ENCODE results near the gene TAMALIN.
A peak's percentile ranks its signal among the peaks of the same experiment; 100 is the strongest.

The TAMALIN gene

DNA sequence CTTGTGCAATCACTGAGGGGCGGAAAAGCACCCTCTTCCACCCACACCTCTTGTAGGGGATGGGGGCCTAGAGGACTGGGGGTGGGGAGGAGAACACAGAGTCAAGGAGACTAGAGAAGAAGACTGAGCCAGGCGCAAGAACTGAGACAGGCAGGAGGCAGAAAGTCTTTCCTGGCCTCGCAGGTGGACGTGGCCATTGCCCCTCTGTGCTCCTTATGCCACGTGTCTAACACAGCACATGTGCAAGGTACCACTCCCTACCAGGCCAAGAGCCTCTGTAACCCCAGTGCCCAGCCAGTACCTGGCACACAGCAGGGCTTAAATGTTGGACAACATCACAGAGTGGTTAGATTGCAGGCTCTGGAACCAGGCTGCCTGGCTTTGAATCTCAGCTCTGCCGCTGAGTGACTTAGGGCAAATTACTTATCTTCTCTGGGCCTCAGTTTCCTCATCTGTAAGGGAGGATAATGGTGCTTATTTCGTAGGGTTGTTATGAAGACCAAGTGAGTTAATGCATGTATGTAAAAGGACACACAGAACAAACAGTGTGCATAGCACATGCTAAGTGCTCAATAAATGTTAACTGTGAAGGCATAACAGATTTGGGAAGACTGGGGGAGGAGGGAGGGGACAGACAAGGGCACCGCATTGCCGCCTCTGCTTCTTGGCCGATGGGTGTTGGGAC is 1.4 kb upstream of the TAMALIN start:
- H3K4me1 ChIP-seq: peaks cover 0 to 29% (median 10%) of the 10 kb centered on the region in 4 donors
- H3K27ac ChIP-seq: no peak overlapping the region
- no peak overlapping the region for H3K4me3 ChIP-seq
- DNase-seq: no peak
- intact Hi-C loops (cut with DNase I; ENCODE audit: low total_unique reads): no loop called here
- H3K36me3 ChIP-seq: no peaks in the 10 kb centered on the region
- peaks cover 0 to 35% of the 10 kb centered on the region in 2 donors for H3K27me3 ChIP-seq
- no peaks in the 10 kb centered on the region for H3K9me3 ChIP-seq
- TF ChIP-seq, protein P1, sequence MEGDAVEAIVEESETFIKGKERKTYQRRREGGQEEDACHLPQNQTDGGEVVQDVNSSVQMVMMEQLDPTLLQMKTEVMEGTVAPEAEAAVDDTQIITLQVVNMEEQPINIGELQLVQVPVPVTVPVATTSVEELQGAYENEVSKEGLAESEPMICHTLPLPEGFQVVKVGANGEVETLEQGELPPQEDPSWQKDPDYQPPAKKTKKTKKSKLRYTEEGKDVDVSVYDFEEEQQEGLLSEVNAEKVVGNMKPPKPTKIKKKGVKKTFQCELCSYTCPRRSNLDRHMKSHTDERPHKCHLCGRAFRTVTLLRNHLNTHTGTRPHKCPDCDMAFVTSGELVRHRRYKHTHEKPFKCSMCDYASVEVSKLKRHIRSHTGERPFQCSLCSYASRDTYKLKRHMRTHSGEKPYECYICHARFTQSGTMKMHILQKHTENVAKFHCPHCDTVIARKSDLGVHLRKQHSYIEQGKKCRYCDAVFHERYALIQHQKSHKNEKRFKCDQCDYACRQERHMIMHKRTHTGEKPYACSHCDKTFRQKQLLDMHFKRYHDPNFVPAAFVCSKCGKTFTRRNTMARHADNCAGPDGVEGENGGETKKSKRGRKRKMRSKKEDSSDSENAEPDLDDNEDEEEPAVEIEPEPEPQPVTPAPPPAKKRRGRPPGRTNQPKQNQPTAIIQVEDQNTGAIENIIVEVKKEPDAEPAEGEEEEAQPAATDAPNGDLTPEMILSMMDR (IDR thresholded peaks at IDR 0.05): no peak

DNA sequence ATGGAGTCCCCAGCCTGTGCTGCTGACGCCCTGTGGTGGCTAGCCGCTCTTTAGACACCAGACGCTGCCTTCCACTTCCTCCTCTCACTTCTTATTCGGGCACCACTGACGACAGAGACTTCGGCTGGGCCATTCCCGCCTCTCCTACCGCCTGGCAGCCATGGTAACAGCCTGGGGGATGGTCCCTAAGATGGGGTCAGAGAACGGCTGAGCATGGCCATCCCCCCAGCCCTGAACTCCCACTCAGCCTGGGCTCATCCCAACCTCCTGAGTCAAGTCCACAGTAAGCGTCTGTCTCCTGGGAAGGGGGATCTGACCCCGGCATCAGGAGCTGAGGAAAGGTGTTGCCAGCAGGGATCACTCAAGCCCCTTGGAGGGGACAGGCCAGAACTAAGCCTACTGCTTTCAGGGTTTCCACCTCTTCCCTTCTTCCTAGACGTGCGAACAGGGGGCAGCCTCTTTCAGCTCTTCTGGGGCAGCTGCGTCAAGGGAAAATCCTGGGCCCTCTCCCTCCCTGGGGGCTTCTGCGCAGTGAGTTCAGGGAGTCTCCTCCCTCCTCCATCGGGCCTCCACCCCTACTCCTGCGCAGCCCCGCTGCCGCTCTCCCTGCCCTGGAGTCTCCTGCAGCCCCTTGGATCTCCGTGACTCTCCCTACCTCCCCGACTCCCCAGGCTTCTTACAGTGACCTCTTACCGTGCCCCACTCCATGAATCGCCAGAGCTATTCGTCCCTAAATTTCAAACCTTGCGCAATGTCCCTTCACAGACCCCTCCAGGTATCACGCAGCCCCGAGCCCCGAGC is 643 bp upstream of the TAMALIN start:
- TF ChIP-seq, protein P1 (IDR thresholded peaks at IDR 0.05): no peak
- H3K4me3 ChIP-seq: peak overlapping the region; percentile 57
- H3K9me3 ChIP-seq: no peaks in the 10 kb centered on the region
- peaks cover 0 to 34% (median 10%) of the 10 kb centered on the region in 4 donors for H3K4me1 ChIP-seq
- H3K27ac ChIP-seq: no peak overlapping the region
- intact Hi-C loops (cut with DNase I; ENCODE audit: low total_unique reads): no loop called here
- H3K36me3 ChIP-seq: peaks cover 0 to 4% (median 0%) of the 10 kb centered on the region in 3 donors
- DNase-seq: peak; percentile 70 to 85
- H3K27me3 ChIP-seq: peaks cover 0 to 35% of the 10 kb centered on the region in 2 donors

DNA sequence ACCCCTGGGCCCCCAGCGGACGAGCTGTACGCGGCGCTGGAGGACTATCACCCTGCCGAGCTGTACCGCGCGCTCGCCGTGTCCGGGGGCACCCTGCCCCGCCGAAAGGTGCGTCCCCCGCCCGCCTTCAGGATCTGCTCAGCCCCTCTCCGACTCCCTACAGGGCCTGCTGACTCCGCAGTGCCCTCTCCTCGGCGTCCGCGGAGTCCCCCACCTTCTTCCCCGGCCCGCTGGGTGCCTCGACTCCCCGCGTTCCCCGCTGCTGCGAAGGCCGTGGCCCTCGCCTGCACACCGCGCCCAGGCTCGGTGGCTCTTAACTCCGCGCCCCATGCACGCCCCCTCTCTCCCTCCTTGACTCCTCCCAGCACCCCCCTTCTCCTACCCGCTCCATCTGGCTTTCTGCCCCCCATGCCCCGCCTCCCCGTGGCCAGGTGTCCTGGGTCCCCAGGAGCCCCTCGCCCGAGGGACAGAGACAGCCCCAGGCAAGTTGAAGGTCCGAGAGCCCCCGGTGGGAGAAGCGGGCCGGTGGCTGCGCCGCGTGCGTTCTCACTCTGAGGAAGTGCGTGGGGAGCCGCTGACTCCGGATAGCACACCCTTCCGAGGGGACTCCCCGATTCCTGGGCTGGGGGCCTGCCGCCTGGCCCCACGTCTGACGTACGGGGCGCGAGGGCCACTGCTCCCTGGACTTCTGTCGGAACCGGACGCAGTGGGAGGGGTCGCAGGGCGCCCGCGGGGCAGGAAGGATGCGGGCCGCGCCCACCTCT is 594 bp downstream of the TAMALIN start:
- Histone ChIP-seq H3K4me1 (peaks cover 0 to 34% (median 10%) of the 10 kb centered on the region in 4 donors), H3K27me3 (peaks cover 0 to 35% of the 10 kb centered on the region in 2 donors), H3K4me3 (peak overlapping the region; percentile 57), H3K36me3 (peaks cover 0 to 10% (median 8%) of the 10 kb centered on the region in 3 donors), H3K27ac (peak overlapping the region; percentile 60 to 75), H3K9me3 (no peaks in the 10 kb centered on the region)
- intact Hi-C loops (cut with DNase I; ENCODE audit: low total_unique reads): no loop called here
- TF ChIP-seq, protein P1 (IDR thresholded peaks at IDR 0.05): no peak
- DNase-seq: peak in 1 of 2 donors; percentile 50

DNA sequence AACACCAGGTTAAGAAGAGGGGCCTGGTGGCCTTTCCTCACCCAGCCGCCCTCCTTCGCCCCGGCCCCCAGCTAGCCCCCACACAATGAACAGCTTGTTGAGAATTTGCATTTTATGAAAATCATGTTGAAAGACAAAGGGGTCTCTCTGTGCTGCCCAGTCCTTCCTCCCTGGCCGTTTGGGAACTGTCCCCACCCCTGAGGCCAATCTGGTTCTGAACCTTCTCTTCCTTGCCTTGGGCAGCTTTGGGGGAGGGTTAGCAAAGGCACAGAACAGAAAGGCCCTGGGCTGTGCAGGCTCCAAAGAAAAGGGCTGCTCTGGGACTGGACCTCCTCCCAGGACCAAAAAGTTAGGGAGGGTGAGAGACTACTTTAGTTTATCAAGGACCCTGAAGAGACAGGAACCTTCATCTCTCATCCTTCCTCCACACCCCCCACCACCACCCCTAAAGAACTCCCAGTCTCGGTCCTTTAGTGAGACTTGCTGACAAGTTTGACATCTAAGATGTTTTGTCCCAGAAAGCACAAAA is 1.3 kb downstream of the TAMALIN start:
- TF ChIP-seq, protein P1 (IDR thresholded peaks at IDR 0.05): no peak
- H3K9me3 ChIP-seq: no peaks in the 10 kb centered on the region
- peaks cover 0 to 35% of the 10 kb centered on the region in 2 donors for H3K27me3 ChIP-seq
- DNase-seq: no peak
- peak overlapping the region; percentile 57 for H3K4me3 ChIP-seq
- H3K4me1 ChIP-seq: peaks cover 0 to 34% (median 10%) of the 10 kb centered on the region in 4 donors
- H3K36me3 ChIP-seq: peaks cover 0 to 12% (median 10%) of the 10 kb centered on the region in 3 donors
- peak overlapping the region; percentile 60 to 75 for H3K27ac ChIP-seq
- intact Hi-C loops (cut with DNase I; ENCODE audit: low total_unique reads): no loop called here

DNA sequence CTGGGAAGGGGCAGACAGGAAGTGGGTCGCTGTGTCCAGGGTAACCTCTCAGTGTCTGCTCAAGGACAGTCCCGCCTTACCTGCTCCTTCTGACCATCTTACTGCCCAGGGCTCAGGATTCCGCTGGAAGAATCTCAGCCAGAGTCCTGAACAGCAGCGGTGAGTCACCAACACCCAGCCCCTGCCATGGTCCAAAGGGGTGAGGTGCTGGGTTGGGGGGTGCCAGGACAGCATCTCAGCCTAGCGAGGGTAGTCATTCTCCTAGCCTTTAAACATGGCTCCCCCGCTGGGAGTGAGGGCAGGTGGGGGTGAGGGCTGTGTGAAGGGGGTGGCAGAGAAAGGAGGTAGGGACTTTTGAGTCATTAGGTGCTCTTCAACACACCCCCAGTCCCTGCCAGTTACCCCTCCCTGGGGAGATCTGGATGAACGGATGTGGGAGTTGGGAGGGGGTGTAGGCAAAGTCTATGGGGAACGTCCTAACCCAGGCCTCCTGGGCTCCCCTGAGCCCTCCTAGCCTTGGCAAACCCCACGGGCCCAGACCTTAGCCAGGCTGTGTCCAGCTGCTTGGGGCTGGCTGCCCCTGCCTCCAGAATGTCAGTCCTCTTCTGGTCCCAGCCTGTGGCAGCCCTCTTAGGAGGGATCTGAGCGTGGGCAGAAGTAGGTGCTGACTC is 2.5 kb downstream of the TAMALIN start:
- Histone ChIP-seq H3K36me3 (peaks cover 0 to 18% (median 16%) of the 10 kb centered on the region in 3 donors), H3K9me3 (no peaks in the 10 kb centered on the region), H3K27ac (peak overlapping the region; percentile 48 to 57), H3K4me3 (peak overlapping the region; percentile 57), H3K4me1 (peaks cover 0 to 34% (median 10%) of the 10 kb centered on the region in 4 donors), H3K27me3 (peaks cover 0 to 35% of the 10 kb centered on the region in 2 donors)
- intact Hi-C loops (cut with DNase I; ENCODE audit: low total_unique reads): no loop called here
- TF ChIP-seq, protein P1 (IDR thresholded peaks at IDR 0.05): no peak
- DNase-seq: no peak
